HUDEP-2 (cell line): Measurements from ENCODE around the gene MYOT.
"Not testable (repeated sequence)": the region's sequence is repeated elsewhere in the genome, so short reads cannot be mapped to it uniquely, and the experiment has no call there.

Experiments
- DNase-seq, 76 experiments: peaks; one replicate each; lab custom pipeline; 2025; ENCODE audit not compliant: unreplicated experiment in 76 of 76; lab: John Stamatoyannopoulos, UW

Gene MYOT

GRCh38 chr5:137853165-137853564 is 14.5 kb upstream of the MYOT start:
- DNase-seq, result not testable (repeated sequence)

- DNase-seq, result no peak
Observed at GRCh38 chr5:137856201-137856600, 11.5 kb upstream of the MYOT start.

GRCh38 chr5:137856916-137857862 is 10.5 kb upstream of the MYOT start:
- DNase-seq, result no peak

GRCh38 chr5:137858223-137858916 is 9.3 kb upstream of the MYOT start:
- DNase-seq, result no peak

GRCh38 chr5:137858954-137859353 is 8.7 kb upstream of the MYOT start:
- no peak for DNase-seq

GRCh38 chr5:137862251-137862650 is 5.4 kb upstream of the MYOT start:
- no peak for DNase-seq

GRCh38 chr5:137863653-137864052 is 4.0 kb upstream of the MYOT start:
- DNase-seq, result not testable (repeated sequence)

- DNase-seq, result no peak
Observed at GRCh38 chr5:137866541-137867388, 895 bp upstream of the MYOT start.

GRCh38 chr5:137870647-137871339 is 3.1 kb downstream of the MYOT start:
- DNase-seq, result no peak

- DNase-seq, result no peak
Observed at GRCh38 chr5:137871571-137871970, 3.9 kb downstream of the MYOT start.

GRCh38 chr5:137872466-137872865 is 4.8 kb downstream of the MYOT start:
- DNase-seq, result no peak

- DNase-seq, result no peak
Observed at GRCh38 chr5:137876101-137876500, 8.4 kb downstream of the MYOT start.

- DNase-seq, result no peak
Observed at GRCh38 chr5:137880313-137880712, 12.7 kb downstream of the MYOT start.

GRCh38 chr5:137887831-137888230 is 20.2 kb downstream of the MYOT start:
- DNase-seq, result no peak

- peak in 3 of 76 experiments; percentile 5 to 43 (median 25) for DNase-seq
Observed at GRCh38 chr5:137888466-137888862, 20.8 kb downstream of the MYOT start.

- DNase-seq, result peak in 74 of 76 experiments; percentile 22 to 90 (median 71)
Observed at GRCh38 chr5:137888863-137889759, 21.5 kb downstream of the MYOT start, which contains the start of gene PKD2L2. Gene PKD2L2 (plus strand): TSS chr5:137889457. CDS start chr5:137889492, 35 bp downstream.

- DNase-seq, result no peak
Observed at GRCh38 chr5:137890845-137891244, 23.2 kb downstream of the MYOT start.

GRCh38 chr5:137891849-137892248 is 24.2 kb downstream of the MYOT start:
- DNase-seq, result peak in 1 of 76 experiments; percentile 9

GRCh38 chr5:137894586-137894985 is 26.9 kb downstream of the MYOT start:
- no peak for DNase-seq
